OCI-M2 (cell line): ENCODE data around the gene TFF1.

Experiments used
- DNase-seq: peaks from one replicate; lab custom pipeline; 2025; ENCODE audit not compliant: unreplicated experiment; lab: John Stamatoyannopoulos, UW

TFF1 gene

DNA sequence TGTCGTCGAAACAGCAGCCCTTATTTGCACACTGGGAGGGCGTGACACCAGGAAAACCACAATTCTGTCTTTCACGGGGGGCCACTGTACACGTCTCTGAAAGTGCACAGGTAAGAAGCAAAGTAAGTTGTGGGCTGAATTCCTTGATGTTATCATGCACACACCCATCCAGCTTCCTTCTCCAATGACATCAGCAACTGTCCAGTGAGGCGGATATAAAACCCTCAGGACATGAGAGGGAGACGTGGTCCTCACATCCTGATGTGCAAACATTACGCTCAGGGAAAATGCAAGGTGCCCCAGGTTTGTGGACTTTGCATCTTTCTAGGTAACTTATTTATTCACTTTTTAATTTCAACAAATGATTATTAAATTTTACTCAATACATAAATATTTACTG, 3.0 kb downstream of the TFF1 start:
- no peak for DNase-seq

DNA sequence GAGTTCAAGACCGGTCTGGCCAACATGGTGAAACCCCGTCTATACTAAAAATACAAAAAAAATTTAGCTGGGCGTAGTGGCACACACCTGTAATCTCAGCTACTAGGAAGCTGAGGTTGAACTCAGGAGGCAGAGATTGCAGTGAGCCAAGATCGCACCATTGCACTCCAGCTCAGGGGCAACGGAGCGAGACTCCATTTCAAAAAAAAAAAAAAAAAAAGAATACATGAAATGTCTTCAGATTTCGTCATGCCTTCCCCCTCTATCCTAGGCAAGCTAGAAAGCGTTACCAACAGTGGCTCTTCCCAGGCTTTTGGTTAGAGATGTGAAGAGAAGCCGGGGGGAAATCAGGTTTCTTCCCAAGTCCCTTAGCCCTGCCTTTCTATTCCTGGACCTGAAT, 3.6 kb downstream of the TFF1 start:
- DNase-seq = no peak

- DNase-seq = no peak
These were observed 4.1 kb downstream of the TFF1 start for GRCh38 chr21:42362198-42362597.

GRCh38 chr21:42361286-42361685, 5.0 kb downstream of the TFF1 start:
- DNase-seq = no peak

DNA sequence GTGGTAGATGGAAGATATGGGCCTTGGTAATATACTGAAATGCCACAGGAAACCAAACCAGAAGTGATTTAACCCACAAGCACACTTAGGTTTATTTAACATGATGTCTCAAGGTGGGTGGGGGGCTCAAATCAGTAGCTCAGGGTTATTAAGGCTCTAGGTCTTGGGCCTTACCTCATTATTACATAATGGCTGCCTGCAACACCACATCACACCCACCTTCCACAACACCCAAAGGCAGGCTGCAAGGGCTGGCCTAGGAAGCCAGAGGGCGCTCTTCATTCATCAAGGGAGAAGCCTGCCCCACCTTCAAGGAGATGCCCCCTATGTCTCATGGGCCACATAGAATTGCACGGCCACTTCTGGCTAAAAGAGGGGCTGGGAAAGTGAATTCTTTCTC, 6.0 kb downstream of the TFF1 start:
- no peak for DNase-seq

DNA sequence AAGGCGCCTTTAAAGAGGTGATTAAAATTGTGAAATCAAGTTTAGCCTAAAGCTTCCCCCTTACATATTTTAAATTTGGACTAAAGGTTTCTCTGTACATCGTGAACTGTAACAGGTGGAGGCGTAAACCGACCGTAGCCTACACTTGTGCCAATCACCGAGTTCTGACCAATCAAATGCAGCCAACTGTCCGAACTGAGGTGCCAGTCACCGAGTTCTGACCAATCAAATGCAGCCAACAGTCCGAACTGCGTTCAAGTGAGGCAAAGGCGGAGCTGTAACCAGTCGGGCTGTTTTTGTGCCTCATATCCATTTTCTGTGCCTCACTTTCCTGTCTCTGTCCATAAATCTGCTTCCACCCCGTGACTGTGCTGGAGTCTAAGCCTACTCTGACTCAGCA, 7.4 kb downstream of the TFF1 start:
- no peak for DNase-seq

- DNase-seq = no peak
These were observed 8.1 kb downstream of the TFF1 start for GRCh38 chr21:42358261-42358660.

DNA sequence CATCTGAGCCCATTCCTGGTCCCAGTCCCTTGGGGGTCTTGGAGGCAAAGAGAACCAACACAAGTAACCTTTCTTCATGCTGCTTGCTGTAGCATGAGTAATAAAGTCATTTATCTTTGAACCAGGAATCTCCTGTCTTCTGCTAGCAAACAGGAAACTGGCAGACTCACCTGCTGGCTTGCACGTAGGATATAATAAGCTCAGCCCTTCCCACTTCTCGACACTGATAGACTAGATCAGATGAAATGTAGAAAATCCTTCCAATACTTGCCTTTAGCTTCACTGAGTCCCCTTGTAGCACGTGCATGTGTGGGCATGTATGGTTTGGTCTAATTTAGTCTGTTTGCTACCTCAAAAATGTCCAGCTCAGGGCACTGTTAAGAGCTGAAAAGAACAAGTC, 9.0 kb downstream of the TFF1 start:
- DNase-seq = no peak

GRCh38 chr21:42356650-42357049, 9.7 kb downstream of the TFF1 start:
- DNase-seq = no peak

DNA sequence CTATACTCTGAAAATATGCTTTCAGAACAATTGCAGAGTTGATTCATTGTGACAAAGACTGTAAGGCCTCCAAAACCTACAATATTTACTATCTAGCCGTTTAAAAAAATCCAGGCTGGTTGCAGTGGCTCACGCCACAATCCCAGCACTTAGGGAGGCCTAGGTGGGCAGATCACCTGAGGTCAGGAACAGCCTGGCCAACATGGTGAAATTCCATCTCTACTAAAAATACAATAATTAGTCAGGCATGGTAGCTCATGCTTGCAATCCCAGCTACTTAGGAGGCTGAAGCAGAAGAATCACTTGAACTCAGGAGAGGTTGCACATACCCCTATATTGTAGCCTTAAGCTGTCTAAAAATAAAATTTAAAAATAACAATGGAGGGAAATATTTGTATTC, 10.3 kb downstream of the TFF1 start:
- DNase-seq = no peak

DNA sequence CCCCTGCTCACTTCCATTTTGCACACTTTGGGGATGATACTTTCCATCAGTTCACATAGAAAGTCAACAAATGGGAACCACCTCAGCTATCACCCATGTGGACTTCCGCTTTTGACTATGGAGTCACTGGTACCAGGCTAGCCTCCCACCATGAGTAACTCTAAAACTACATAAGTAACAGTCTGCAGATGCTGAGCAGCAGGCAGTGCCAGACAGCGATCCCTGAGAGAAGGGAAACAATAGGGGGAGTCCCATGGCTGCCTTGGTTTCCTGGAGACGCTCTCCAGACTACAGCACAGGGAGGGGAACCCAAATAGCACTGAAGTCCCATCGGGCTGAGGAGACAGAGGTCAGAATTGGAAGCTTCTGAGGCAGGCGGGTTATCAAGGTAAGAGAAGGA, 12.7 kb downstream of the TFF1 start:
- no peak for DNase-seq

DNA sequence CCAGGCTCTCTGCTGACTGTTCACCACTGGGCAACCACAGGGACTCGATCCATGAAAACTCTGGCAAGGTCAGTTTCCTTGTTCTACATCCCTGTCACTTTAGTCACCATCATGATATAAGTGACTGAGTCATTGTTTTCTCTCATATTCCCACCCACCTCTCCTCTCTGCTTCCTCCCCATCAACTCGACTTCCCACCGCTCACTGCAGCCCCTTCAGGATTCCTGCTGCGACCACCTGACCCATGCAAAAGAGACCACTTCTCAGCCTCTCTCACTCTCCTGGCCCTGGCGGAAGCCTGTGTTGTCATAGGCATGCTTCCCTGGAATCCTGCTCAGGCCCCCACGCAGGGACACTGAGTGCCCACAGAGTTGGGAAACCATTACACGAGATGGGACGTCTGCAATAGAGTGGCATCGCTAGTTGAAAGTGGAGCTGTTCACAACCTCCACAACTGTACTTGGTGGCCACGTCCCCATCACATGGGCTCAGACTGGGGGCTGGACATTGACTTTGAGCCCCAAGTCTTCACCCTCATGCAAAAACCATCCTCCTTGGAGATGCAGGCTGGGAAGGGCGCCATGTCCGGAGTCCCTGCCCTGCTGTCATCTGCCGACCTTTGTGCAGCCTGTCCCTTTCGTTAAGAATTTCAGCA, 13.8 kb downstream of the TFF1 start:
- no peak for DNase-seq

GRCh38 chr21:42351626-42352440, 14.5 kb downstream of the TFF1 start:
- no peak for DNase-seq

- DNase-seq = no peak
These were observed 15.4 kb downstream of the TFF1 start, which contains the start of gene TFF2 for GRCh38 chr21:42350927-42351426. TFF2 (minus strand) TSS chr21:42350994; CDS start chr21:42350957, 37 bp downstream.

- DNase-seq = no peak
These were observed 15.9 kb downstream of the TFF1 start for GRCh38 chr21:42350318-42350910.

DNA sequence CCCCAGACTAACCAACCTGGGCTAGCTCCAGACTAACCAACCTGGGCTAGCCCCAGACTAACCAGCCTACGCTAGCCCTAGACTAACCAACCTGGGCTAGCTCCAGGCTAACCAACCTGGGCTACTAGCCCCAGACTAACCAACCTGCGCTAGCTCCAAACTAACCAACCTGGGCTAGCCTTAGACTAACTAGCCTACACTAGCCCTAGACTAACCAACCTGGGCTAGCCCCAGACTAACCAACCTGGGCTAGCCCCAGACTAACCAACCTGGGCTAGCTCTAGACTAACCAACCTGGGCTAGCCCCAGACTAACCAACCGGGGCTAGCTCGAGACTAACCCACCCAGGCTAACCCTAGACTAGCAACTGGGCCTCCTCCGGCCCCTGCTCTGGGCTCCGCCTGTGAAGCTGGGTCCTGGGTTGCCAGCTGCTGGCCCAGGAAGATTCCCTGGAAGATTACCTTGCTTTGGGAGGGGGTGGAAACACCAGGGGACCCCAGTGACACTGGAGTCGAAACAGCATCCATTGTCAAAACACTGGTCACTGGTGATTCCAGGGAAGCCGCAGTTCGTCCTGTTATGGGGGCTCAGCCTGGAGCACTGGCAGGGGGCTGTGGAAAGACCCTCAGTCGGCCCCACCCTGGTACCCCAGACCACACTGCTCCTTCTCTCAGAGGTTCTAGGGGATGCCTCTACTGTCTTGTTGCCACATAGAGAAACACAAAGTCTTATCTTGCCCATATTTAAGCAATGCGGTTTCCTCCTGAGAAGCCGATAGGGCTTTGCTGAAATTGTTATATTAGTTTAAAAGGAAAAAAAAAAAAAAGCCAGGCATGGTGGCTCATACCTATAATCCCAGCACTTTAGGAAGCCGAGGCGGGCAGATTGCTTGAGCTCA, 16.7 kb downstream of the TFF1 start:
- DNase-seq = no peak

GRCh38 chr21:42348762-42349161, 17.6 kb downstream of the TFF1 start:
- no peak for DNase-seq

DNA sequence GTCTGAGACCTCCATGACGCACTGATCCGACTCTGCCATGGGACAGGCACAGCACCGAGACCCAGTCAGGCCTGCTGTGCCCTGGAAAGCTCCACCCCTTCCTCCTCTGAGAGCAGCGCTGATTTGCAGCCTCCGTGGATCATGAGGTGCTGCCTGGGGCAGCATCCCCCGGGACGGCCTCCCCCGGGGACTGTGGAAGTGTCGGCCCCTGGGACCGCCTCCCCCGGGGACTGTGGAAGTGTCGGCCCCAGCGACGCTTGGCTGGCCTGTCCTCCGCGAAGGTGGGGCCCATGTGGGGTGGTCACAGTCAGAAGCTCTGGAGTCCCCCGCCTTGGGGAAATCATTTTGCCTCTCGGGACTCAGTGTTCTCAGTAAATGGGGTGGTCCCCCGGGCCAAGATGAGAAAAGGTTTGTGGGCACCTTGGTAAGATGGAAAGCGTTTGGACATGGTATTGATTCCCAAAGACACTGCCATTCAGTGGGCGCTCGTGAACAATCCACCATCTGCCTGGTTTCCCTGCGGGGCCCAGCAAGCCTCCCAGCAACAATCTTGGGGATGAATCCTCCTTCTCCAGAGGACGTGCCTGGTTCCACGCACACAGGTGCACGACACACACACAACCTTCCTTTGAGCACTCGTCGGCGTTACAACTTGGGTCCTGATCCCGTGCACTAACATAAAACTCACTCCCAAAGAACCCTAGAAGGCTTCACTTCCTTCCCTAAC, 18.6 kb downstream of the TFF1 start:
- DNase-seq = no peak

GRCh38 chr21:42346866-42347600, 19.3 kb downstream of the TFF1 start:
- no peak for DNase-seq

GRCh38 chr21:42346441-42346840, 19.9 kb downstream of the TFF1 start:
- DNase-seq = no peak
